GM12878 (cell line): ENCODE data around the gene RIN1. TPM values are rescaled to one million over a fixed set of nuclear protein-coding genes. Genes with fewer than 3 reads are reported as not detected.

ENCODE experiments used
- ASH2L ChIP-seq: fragments of 300-600, 200-600 bp; sonication (generic); IDR thresholded peaks from 2 replicates; pipeline ENCODE4 v1.6.1; 2017; ENCODE audit warnings: low read depth, mild to moderate bottlenecking, borderline replicate concordance
- BRCA1 ChIP-seq: IDR thresholded peaks from 2 replicates; pipeline ENCODE4 v1.6.1; 2011; ENCODE audit warnings: low read depth, low read length, improper control_type of control experiment
- CEBPB ChIP-seq, 2 experiments: fragments of 150-350 bp in 1 of 2; IDR thresholded peaks; 2 replicates each; pipeline ENCODE4 v1.6.1; 2012 to 2014; ENCODE audit warnings: low read depth in 2 of 2, low read length in 2 of 2, borderline replicate concordance in 1 of 2, inconsistent platforms in 1 of 2
- CHD4 ChIP-seq: fragments of 200-600 bp; sonication (generic); IDR thresholded peaks from 2 replicates; pipeline ENCODE4 v1.6.1; 2016; ENCODE audit warnings: mild to moderate bottlenecking
- CREM ChIP-seq: IDR thresholded peaks from 2 replicates; pipeline ENCODE4 v1.6.1; 2014; ENCODE audit warnings: antibody characterized with exemption, low read depth
- FOS ChIP-seq: IDR thresholded peaks from 3 replicates; pipeline ENCODE4 v1.6.1; 2011; ENCODE audit warnings: borderline replicate concordance; ENCODE audit not compliant: insufficient read length; ENCODE audit errors: extremely low read depth
- GATAD2B ChIP-seq: fragments of 450-650 bp; conservative IDR thresholded peaks from 2 replicates; pipeline ENCODE4 v1.6.1; 2017; ENCODE audit warnings: low read depth, mild to moderate bottlenecking, moderate library complexity
- IKZF2 ChIP-seq, 2 experiments: fragments of 450-650 bp; IDR thresholded peaks; 2 replicates each; pipeline ENCODE4 v1.6.1; 2017; ENCODE audit warnings: mild to moderate bottlenecking in 2 of 2, moderate library complexity in 2 of 2
- IRF5 ChIP-seq: fragments of 450-650 bp; IDR thresholded peaks from 2 replicates; pipeline ENCODE4 v1.6.1; 2017; ENCODE audit warnings: borderline replicate concordance
- KDM1A ChIP-seq: fragments of 200-600 bp; sonication (generic); IDR thresholded peaks from 2 replicates; pipeline ENCODE4 v1.6.1; 2016; ENCODE audit warnings: borderline replicate concordance
- NFYB ChIP-seq: IDR thresholded peaks from 2 replicates; pipeline ENCODE4 v1.6.1; 2011; ENCODE audit warnings: low read depth, mild to moderate bottlenecking, low read length, improper control_type of control experiment, moderate library complexity; ENCODE audit not compliant: insufficient read depth
- NRF1 ChIP-seq: conservative IDR thresholded peaks from 2 replicates; pipeline ENCODE4 v1.6.1; 2011; ENCODE audit warnings: mild to moderate bottlenecking, low read depth, low read length, improper control_type of control experiment
- RELA ChIP-seq: fragments of 450-650 bp; IDR thresholded peaks from 2 replicates; pipeline ENCODE4 v1.8.0; 2014; ENCODE audit warnings: borderline replicate concordance; ENCODE audit not compliant: partially characterized antibody
- STAT3 ChIP-seq: IDR thresholded peaks from 2 replicates; pipeline ENCODE4 v1.6.1; 2011; ENCODE audit warnings: low read depth, low read length, improper control_type of control experiment
- ZNF217 ChIP-seq: fragments of 450-650 bp; IDR thresholded peaks from 2 replicates; pipeline ENCODE4 v1.6.1; 2017; ENCODE audit warnings: antibody characterized with exemption, mild to moderate bottlenecking
- ZNF622 ChIP-seq: fragments of 450-650 bp; IDR thresholded peaks from 2 replicates; pipeline ENCODE4 v1.6.1; 2017; ENCODE audit warnings: mild to moderate bottlenecking, inconsistent platforms
- ZNF687 ChIP-seq: fragments of 450-650 bp; IDR thresholded peaks from 2 replicates; pipeline ENCODE4 v1.6.1; 2017; ENCODE audit warnings: mild to moderate bottlenecking, moderate library complexity
- polyA plus RNA-seq, 11 experiments: library from polyadenylated mRNA; depleted of rRNA in 4 of 11; unstranded in 6 of 11; stranded (reverse) in 5 of 11; fragments of >200 nt; fragmentation: Nextera tagmentation in 4 of 11; fragmentation: Illumina TruSeq in 1 of 11; extraction: Ambion mirVana in 4 of 11; extraction: Trizol in 1 of 11; gene quantifications; 1 replicate in 1 of 11; 2 replicates in 10 of 11; pipeline versions ENCODE4 v1.2.1 to v1.2.3, GENCODE V29; 2011 to 2016; ENCODE audit warnings: inconsistent platforms in 2 of 11, missing spikeins in 2 of 11, low read depth in 1 of 11
- total RNA-seq, 4 experiments: library from RNA; depleted of rRNA in 3 of 4; stranded (reverse); fragments of >200 nt in 3 of 4; fragmentation: Illumina TruSeq in 1 of 4; extraction: Trizol in 1 of 4; gene quantifications; 2 replicates each; pipeline versions ENCODE4 v1.2.1 to v1.2.3, GENCODE V29; 2013 to 2021
- TF ChIP-seq, protein P1 (sequence below): IDR thresholded peaks from 2 replicates; pipeline ENCODE4 v1.6.1; 2012; ENCODE audit warnings: low read depth, low read length, improper control_type of control experiment
- TF ChIP-seq, protein P2 (sequence below): fragments of 450-650 bp; IDR thresholded peaks from 2 replicates; pipeline ENCODE4 v1.6.1; 2016; ENCODE audit warnings: mild to moderate bottlenecking, moderate library complexity, borderline replicate concordance

Gene RIN1
- total and polyA plus RNA-seq, 10 of the 15 experiments (the other 5 are each of a cell fraction or from before 2014, with no cell fraction given), result 0.04 to 0.69 (median 0.22) TPM; not detected in 1

GRCh38 chr11:66347425-66348276 is 11.4 kb upstream of the RIN1 start, which contains the start of gene B4GAT1 (continued):
- TF ChIP-seq, protein P1, sequence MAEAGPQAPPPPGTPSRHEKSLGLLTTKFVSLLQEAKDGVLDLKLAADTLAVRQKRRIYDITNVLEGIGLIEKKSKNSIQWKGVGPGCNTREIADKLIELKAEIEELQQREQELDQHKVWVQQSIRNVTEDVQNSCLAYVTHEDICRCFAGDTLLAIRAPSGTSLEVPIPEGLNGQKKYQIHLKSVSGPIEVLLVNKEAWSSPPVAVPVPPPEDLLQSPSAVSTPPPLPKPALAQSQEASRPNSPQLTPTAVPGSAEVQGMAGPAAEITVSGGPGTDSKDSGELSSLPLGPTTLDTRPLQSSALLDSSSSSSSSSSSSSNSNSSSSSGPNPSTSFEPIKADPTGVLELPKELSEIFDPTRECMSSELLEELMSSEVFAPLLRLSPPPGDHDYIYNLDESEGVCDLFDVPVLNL, result no peak
- TF ChIP-seq IRF5 (no peak), IKZF2 (IDR thresholded peaks at IDR 0.05) (peak; percentile 38 to 69; a peak in 3 of 4 replicates), ZNF687 (no peak), RELA (peak; percentile 93), NRF1 (no peak; the same call in 1 of the 2 replicates), CHD4 (no peak), CREM (peak; percentile 75; the same call in 1 of the 2 replicates), ASH2L (peak; percentile 99), BRCA1 (no peak), ZNF217 (peak; percentile 56; the same call in 1 of the 2 replicates), FOS (no peak), KDM1A (no peak), ZNF622 (no peak), GATAD2B (no peak), STAT3 (no peak), NFYB (no peak), CEBPB (IDR thresholded peaks at IDR 0.05; ENCODE audit: borderline replicate concordance in 1 of 2, low read depth in 2 of 2, low read length in 2 of 2) (no peak)
- TF ChIP-seq, protein P2, sequence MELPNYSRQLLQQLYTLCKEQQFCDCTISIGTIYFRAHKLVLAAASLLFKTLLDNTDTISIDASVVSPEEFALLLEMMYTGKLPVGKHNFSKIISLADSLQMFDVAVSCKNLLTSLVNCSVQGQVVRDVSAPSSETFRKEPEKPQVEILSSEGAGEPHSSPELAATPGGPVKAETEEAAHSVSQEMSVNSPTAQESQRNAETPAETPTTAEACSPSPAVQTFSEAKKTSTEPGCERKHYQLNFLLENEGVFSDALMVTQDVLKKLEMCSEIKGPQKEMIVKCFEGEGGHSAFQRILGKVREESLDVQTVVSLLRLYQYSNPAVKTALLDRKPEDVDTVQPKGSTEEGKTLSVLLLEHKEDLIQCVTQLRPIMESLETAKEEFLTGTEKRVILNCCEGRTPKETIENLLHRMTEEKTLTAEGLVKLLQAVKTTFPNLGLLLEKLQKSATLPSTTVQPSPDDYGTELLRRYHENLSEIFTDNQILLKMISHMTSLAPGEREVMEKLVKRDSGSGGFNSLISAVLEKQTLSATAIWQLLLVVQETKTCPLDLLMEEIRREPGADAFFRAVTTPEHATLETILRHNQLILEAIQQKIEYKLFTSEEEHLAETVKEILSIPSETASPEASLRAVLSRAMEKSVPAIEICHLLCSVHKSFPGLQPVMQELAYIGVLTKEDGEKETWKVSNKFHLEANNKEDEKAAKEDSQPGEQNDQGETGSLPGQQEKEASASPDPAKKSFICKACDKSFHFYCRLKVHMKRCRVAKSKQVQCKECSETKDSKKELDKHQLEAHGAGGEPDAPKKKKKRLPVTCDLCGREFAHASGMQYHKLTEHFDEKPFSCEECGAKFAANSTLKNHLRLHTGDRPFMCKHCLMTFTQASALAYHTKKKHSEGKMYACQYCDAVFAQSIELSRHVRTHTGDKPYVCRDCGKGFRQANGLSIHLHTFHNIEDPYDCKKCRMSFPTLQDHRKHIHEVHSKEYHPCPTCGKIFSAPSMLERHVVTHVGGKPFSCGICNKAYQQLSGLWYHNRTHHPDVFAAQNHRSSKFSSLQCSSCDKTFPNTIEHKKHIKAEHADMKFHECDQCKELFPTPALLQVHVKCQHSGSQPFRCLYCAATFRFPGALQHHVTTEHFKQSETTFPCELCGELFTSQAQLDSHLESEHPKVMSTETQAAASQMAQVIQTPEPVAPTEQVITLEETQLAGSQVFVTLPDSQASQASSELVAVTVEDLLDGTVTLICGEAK, result peak; percentile 83
